SK-MEL-5 (cell line): ENCODE results near the gene SLC5A12. TPM values are rescaled to one million over a fixed set of nuclear protein-coding genes. Genes with fewer than 3 reads are reported as not detected.

ENCODE experiments used
- DNase-seq: peaks from one replicate; pipeline ENCODE4 v3.0.0-alpha.2; 2016; ENCODE audit warnings: low read depth, low spot score
- in situ Hi-C: cut with HindIII; loops from 2 replicates; pipeline ENCODE4 v1.10.0; 2016; ENCODE audit warnings: low sequenced_read_pairs, high pct_unique_total_duplicates, low pct_unique_long_range_greater_than_20kb
- polyA plus RNA-seq, 2 experiments: library from polyadenylated mRNA; depleted of rRNA; stranded (reverse); fragments of >200 nt; gene quantifications; 2 replicates each; pipeline ENCODE4 v1.2.3, GENCODE V29; 2015
- total RNA-seq: library from RNA; depleted of rRNA; stranded (reverse); fragments of >200 nt; shearing (Covaris generic); gene quantifications from 2 replicates; pipeline ENCODE4 v1.2.3, GENCODE V29; 2014; rRNA removed

The SLC5A12 gene
- total RNA-seq, result 0.11 TPM in 1 of 2 replicates, not detected in the other
- polyA plus RNA-seq (2015; cell fraction: cytosol; rRNA removed), result 0.01 and 0.08 TPM in 2 replicates
- 0.39 and 1.2 TPM in 2 replicates for polyA plus RNA-seq (2015; cell fraction: nucleus; rRNA removed)

- DNase-seq, result no peak
- in situ Hi-C loops, result no loop called here
Measured at GRCh38 chr11:26721948-26722475, at the start of gene SLC5A12. SLC5A12 (minus strand) TSS chr11:26722060; CDS start chr11:26721714, 346 bp downstream.

GRCh38 chr11:26769027-26769426 is 47.2 kb upstream of the SLC5A12 start:
- DNase-seq, result no peak
- in situ Hi-C loops, result loop anchor here (25.0 kb wide), 1 partner anchor 368 kb away; no protein-coding TSS in a partner anchor

- DNase-seq, result no peak
- in situ Hi-C loops, result loop anchor here (25.0 kb wide), 1 partner anchor 370 kb away; no protein-coding TSS in a partner anchor
Measured at GRCh38 chr11:26767060-26767459, 45.2 kb upstream of the SLC5A12 start.

- in situ Hi-C loops, result loop anchor here (25.0 kb wide), 1 partner anchor 372 kb away; no protein-coding TSS in a partner anchor
Measured at GRCh38 chr11:26765323-26765722, 43.5 kb upstream of the SLC5A12 start.

GRCh38 chr11:26764825-26765224 is 43.0 kb upstream of the SLC5A12 start:
- in situ Hi-C loops, result loop anchor here (25.0 kb wide), 1 partner anchor 372 kb away; no protein-coding TSS in a partner anchor

More at GRCh38 chr11:26765323-26765722, 43.5 kb upstream of the SLC5A12 start:
- no peak for DNase-seq

GRCh38 chr11:26764315-26764714 is 42.5 kb upstream of the SLC5A12 start:
- DNase-seq, result no peak
- in situ Hi-C loops, result loop anchor here (25.0 kb wide), 1 partner anchor 373 kb away; no protein-coding TSS in a partner anchor

More at GRCh38 chr11:26764825-26765224, 43.0 kb upstream of the SLC5A12 start:
- DNase-seq, result no peak

- in situ Hi-C loops, result loop anchor here (25.0 kb wide), 1 partner anchor 375 kb away; no protein-coding TSS in a partner anchor
- no peak for DNase-seq
Measured at GRCh38 chr11:26762089-26762488, 40.2 kb upstream of the SLC5A12 start.

- in situ Hi-C loops, result loop anchor here (25.0 kb wide), 1 partner anchor 376 kb away; no protein-coding TSS in a partner anchor
- no peak for DNase-seq
Measured at GRCh38 chr11:26761361-26761809, 39.5 kb upstream of the SLC5A12 start.

- in situ Hi-C loops, result loop anchor here (25.0 kb wide), 1 partner anchor 379 kb away; no protein-coding TSS in a partner anchor
- no peak for DNase-seq
Measured at GRCh38 chr11:26757995-26758394, 36.1 kb upstream of the SLC5A12 start.

GRCh38 chr11:26755762-26756161 is 33.9 kb upstream of the SLC5A12 start:
- in situ Hi-C loops, result loop anchor here (25.0 kb wide), 1 partner anchor 382 kb away; no protein-coding TSS in a partner anchor
- peak; percentile 49 for DNase-seq

- peak; percentile 96 for DNase-seq
- in situ Hi-C loops, result loop anchor here (25.0 kb wide), 1 partner anchor 383 kb away; no protein-coding TSS in a partner anchor
Measured at GRCh38 chr11:26753723-26754504, 32.1 kb upstream of the SLC5A12 start.

- no peak for DNase-seq
- in situ Hi-C loops, result loop anchor here (25.0 kb wide), 1 partner anchor 387 kb away; no protein-coding TSS in a partner anchor
Measured at GRCh38 chr11:26749927-26750326, 28.1 kb upstream of the SLC5A12 start.

GRCh38 chr11:26743622-26744021 is 21.8 kb upstream of the SLC5A12 start:
- in situ Hi-C loops, result no loop called here

GRCh38 chr11:26742966-26743365 is 21.1 kb upstream of the SLC5A12 start:
- DNase-seq, result peak; percentile 1
- in situ Hi-C loops, result no loop called here

More at GRCh38 chr11:26743622-26744021, 21.8 kb upstream of the SLC5A12 start:
- no peak for DNase-seq

- in situ Hi-C loops, result no loop called here
- no peak for DNase-seq
Measured at GRCh38 chr11:26741036-26741435, 19.2 kb upstream of the SLC5A12 start.

- no peak for DNase-seq
- in situ Hi-C loops, result no loop called here
Measured at GRCh38 chr11:26739366-26740073, 17.7 kb upstream of the SLC5A12 start.

- in situ Hi-C loops, result no loop called here
- no peak for DNase-seq
Measured at GRCh38 chr11:26734691-26735090, 12.8 kb upstream of the SLC5A12 start.
